Natural killer cell (primary cell): ENCODE measurements around the gene OGFR. TPM values are rescaled to one million over a fixed set of nuclear protein-coding genes. Genes with fewer than 3 reads are reported as not detected.

Experiments used
- ATAC-seq, 3 donors: fragments of 150-1000 bp in 2 of 3; fragments of 200-7000 bp in 1 of 3; cut with Tn5 transposase; 1 replicate in 1 of 3; 2 replicates in 2 of 3; pipeline ENCODE4 v1.10.0; 2021; ENCODE audit warnings: mild to moderate bottlenecking in 2 of 3, moderate library complexity in 2 of 3
- DNase-seq, 2 donors: peaks; one replicate each; pipeline versions ENCODE4 v3.0.0 to v3.0.0-alpha.2; 2013 to 2021; ENCODE audit warnings: mixed read lengths in 1 of 2
- H3K27ac ChIP-seq: one replicate; pipeline ENCODE4 v1.5.1; 2013; ENCODE audit warnings: mild to moderate bottlenecking, low read length
- H3K27me3 ChIP-seq: one replicate; pipeline ENCODE4 v1.6.1; 2013; ENCODE audit warnings: low read length; ENCODE audit not compliant: control insufficient read depth, insufficient read depth
- H3K36me3 ChIP-seq: one replicate; pipeline ENCODE4 v1.6.1; 2013; ENCODE audit warnings: low read length; ENCODE audit not compliant: control insufficient read depth, insufficient read depth
- H3K4me1 ChIP-seq: one replicate; pipeline ENCODE4 v1.6.1; 2013; ENCODE audit warnings: low read length; ENCODE audit not compliant: control insufficient read depth, insufficient read depth
- H3K4me3 ChIP-seq: one replicate; pipeline ENCODE4 v1.5.1; 2013; ENCODE audit warnings: low read length
- H3K9me3 ChIP-seq: one replicate; pipeline ENCODE4 v1.6.1; 2013; ENCODE audit warnings: low read length; ENCODE audit not compliant: control insufficient read depth, insufficient read depth
- H3K27ac Mint-ChIP-seq, 2 donors: one replicate each; pipeline ENCODE4 v1.8.0; 2022; ENCODE audit warnings: mild to moderate bottlenecking in 2 of 2, mixed read lengths in 2 of 2, moderate library complexity in 1 of 2
- H3K27me3 Mint-ChIP-seq, 2 donors: one replicate each; pipeline ENCODE4 v1.8.0; 2022; ENCODE audit warnings: low read depth in 2 of 2, mixed read lengths in 2 of 2
- H3K36me3 Mint-ChIP-seq: one replicate; pipeline ENCODE4 v1.8.0; 2022; ENCODE audit warnings: mixed read lengths
- H3K4me1 Mint-ChIP-seq, 2 donors: one replicate each; pipeline ENCODE4 v1.8.0; 2022; ENCODE audit warnings: mixed read lengths in 2 of 2
- H3K4me3 Mint-ChIP-seq: one replicate; pipeline ENCODE4 v1.8.0; 2022; ENCODE audit warnings: mild to moderate bottlenecking, moderate library complexity, mixed read lengths
- H3K9me3 Mint-ChIP-seq, 2 donors: one replicate each; pipeline ENCODE4 v1.8.0; 2022; ENCODE audit warnings: mixed read lengths in 2 of 2
- CTCF ChIP-seq: fragments of 200-600 bp; IDR thresholded peaks from one replicate; pipeline ENCODE4 v1.8.0; 2022; ENCODE audit warnings: antibody characterized with exemption
- WGBS: methylation state at CpG from one replicate; pipeline ENCODE4 v1.1.7; 2013; ENCODE audit warnings: missing lambda C conversion rate; ENCODE audit not compliant: insufficient coverage; 5-methylcytosine and 5-hydroxymethylcytosine counted together
- intact Hi-C: fragments of 100-400 bp; cut with micrococcal nuclease; formaldehyde crosslinking; loops from one replicate; pipeline ENCODE4 v1.14.2; 2022
- total RNA-seq, 4 donors: library from RNA; stranded (reverse); fragments of 120-200 nt in 1 of 4; gene quantifications; one replicate each; pipeline versions ENCODE4 v1.2.3 to v1.2.4, GENCODE V29; 2013 to 2022

The OGFR gene
- total RNA-seq, 3 donors from 2014 or later (not counting 1 experiment from before 2014, with no cell fraction given), result 71.0 to 84.0 (median 83.0) TPM

- ATAC-seq (no peak), DNase-seq (no peak)
- H3K27ac Mint-ChIP-seq, result no peak overlapping the region
- Histone ChIP-seq H3K36me3 (no peaks in the 10 kb centered on the region), H3K27me3 (no peaks in the 10 kb centered on the region), H3K9me3 (no peaks in the 10 kb centered on the region), H3K4me1 (no peaks in the 10 kb centered on the region), H3K4me3 (no peak overlapping the region), H3K27ac (no peak overlapping the region)
- no peaks in the 10 kb centered on the region for H3K36me3 Mint-ChIP-seq
- peaks cover 0 to 4% of the 10 kb centered on the region in 2 donors for H3K4me1 Mint-ChIP-seq
- no peaks in the 10 kb centered on the region for H3K27me3 Mint-ChIP-seq
- H3K9me3 Mint-ChIP-seq, result no peaks in the 10 kb centered on the region
- intact Hi-C loops, result no loop called here
- WGBS, result 91% methylated on average over 8 of the region's 8 CpGs
- no peak for TF ChIP-seq CTCF
- H3K4me3 Mint-ChIP-seq, result no peak overlapping the region
Observed at GRCh38 chr20:62768234-62768546, 36.4 kb upstream of the OGFR start.

- Histone ChIP-seq H3K27me3 (no peaks in the 10 kb centered on the region), H3K9me3 (no peaks in the 10 kb centered on the region), H3K4me3 (no peak overlapping the region), H3K4me1 (no peaks in the 10 kb centered on the region), H3K27ac (no peak overlapping the region), H3K36me3 (no peaks in the 10 kb centered on the region)
- no peak for TF ChIP-seq CTCF
- H3K4me1 Mint-ChIP-seq, result peaks cover 0 to 4% of the 10 kb centered on the region in 2 donors
- 88% methylated on average over 21 of the region's 21 CpGs for WGBS
- ATAC-seq, result peak in 1 of 3 donors; percentile 31
- no peak overlapping the region for H3K4me3 Mint-ChIP-seq
- H3K36me3 Mint-ChIP-seq, result no peaks in the 10 kb centered on the region
- DNase-seq, result no peak
- H3K27me3 Mint-ChIP-seq, result no peaks in the 10 kb centered on the region
- no peak overlapping the region for H3K27ac Mint-ChIP-seq
- no peaks in the 10 kb centered on the region for H3K9me3 Mint-ChIP-seq
- intact Hi-C loops, result no loop called here
Observed at GRCh38 chr20:62768551-62769287, 35.9 kb upstream of the OGFR start.

- ATAC-seq (peak in 1 of 3 donors; percentile 14), DNase-seq (no peak)
- peaks cover 4% of the 10 kb centered on the region for H3K4me1 ChIP-seq
- Mint-ChIP-seq H3K9me3 (no peaks in the 10 kb centered on the region), H3K27ac (no peak overlapping the region), H3K4me1 (peaks cover 0 to 4% of the 10 kb centered on the region in 2 donors), H3K27me3 (no peaks in the 10 kb centered on the region), H3K36me3 (no peaks in the 10 kb centered on the region), H3K4me3 (no peak overlapping the region)
- H3K27ac ChIP-seq, result no peak overlapping the region
- no peaks in the 10 kb centered on the region for H3K9me3 ChIP-seq
- intact Hi-C loops, result no loop called here
- no peak for TF ChIP-seq CTCF
- H3K27me3 ChIP-seq, result no peaks in the 10 kb centered on the region
- 90% methylated on average over 16 of the region's 16 CpGs for WGBS
- no peaks in the 10 kb centered on the region for H3K36me3 ChIP-seq
- H3K4me3 ChIP-seq, result no peak overlapping the region
Observed at GRCh38 chr20:62769346-62770071, 35.1 kb upstream of the OGFR start.
